B cell (primary cell): ENCODE data around the gene MRPS6.

Source experiments
- CTCF ChIP-seq: fragments of 200-600 bp; IDR thresholded peaks from one replicate; pipeline ENCODE4 v1.8.0; 2022; ENCODE audit warnings: antibody characterized with exemption, mild to moderate bottlenecking
- EZH2 ChIP-seq: IDR thresholded peaks from 2 replicates; pipeline ENCODE4 v1.6.1; 2012; ENCODE audit warnings: borderline replicate concordance, low read depth, mild to moderate bottlenecking, moderate library complexity, low read length; ENCODE audit not compliant: insufficient read depth, poor library complexity, severe bottlenecking

DNA sequence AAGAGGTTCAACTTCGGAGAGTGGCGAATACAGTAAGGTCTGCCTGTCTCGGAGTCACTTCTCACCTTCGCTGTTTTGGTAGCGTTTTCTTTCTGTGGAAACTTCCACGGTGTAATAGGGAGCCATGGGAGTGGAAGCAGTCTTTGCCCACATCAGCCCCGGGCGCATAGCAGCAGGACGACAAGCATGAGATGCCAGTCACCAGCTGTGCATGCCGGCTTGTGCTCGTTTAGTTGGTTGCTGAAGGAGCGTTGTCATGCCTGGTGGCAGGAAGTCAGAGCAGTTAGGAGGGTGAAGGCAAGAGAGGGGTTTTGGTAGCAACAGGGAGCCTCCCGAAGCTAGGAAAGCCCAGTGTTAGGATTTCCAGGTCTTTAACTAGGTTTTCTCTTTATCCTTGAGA lies 58.8 kb downstream of the MRPS6 start:
- TF ChIP-seq CTCF = no peak
- no peak for TF ChIP-seq EZH2
